ENCODE data around the gene CD164.

- TF ChIP-seq CTCF (IDR thresholded peaks at IDR 0.05; ENCODE audit: low read depth, low read length) = no peak
- no peak for TF ChIP-seq POLR2A (IDR thresholded peaks at IDR 0.05; ENCODE audit: extremely low read depth, insufficient read length)
Observed at GRCh38 chr6:109428889-109429477, 46.7 kb upstream of the CD164 start.
